CD4-positive, alpha-beta T cell (primary cell): ENCODE results near the gene GBP6. TPM values are rescaled to one million over a fixed set of nuclear protein-coding genes. Genes with fewer than 3 reads are reported as not detected.

ENCODE experiments used
- ATAC-seq: fragments of 200-7000 bp; cut with Tn5 transposase; one replicate; pipeline ENCODE4 v1.10.0; 2022; ENCODE audit warnings: mild to moderate bottlenecking; ENCODE audit not compliant: poor library complexity
- CTCF ChIA-PET: fragments of 350-600 bp; sonication (Branson Sonifier 250); formaldehyde crosslinking; loops from one replicate; lab custom pipeline; 2021; ENCODE audit warnings: antibody characterized with exemption, inconsistent platforms; lab: Charles Lee
- POLR2A ChIA-PET: fragments of 350-600 bp; sonication (Branson Sonifier 250); formaldehyde crosslinking; loops from one replicate; lab custom pipeline; 2021; ENCODE audit warnings: antibody characterized with exemption, inconsistent platforms; lab: Charles Lee
- DNase-seq, 14 experiments: peaks; one replicate each; pipeline ENCODE4 v3.0.0-alpha.2; 2013 to 2020; ENCODE audit warnings: mixed read lengths in 2 of 14
- H3K27ac ChIP-seq, 2 donors: one replicate each; pipeline versions ENCODE4 v1.5.1 to v1.7.0; 2013; ENCODE audit warnings: low read length in 2 of 2, low read depth in 1 of 2, mild to moderate bottlenecking in 1 of 2
- H3K27me3 ChIP-seq, 2 experiments: 1 replicate in 1 of 2; 2 replicates in 1 of 2; pipeline versions ENCODE4 v1.6.1 to v1.7.0; 2013; ENCODE audit warnings: low read length in 2 of 2, control low read depth in 1 of 2, mild to moderate bottlenecking in 1 of 2, moderate library complexity in 1 of 2; ENCODE audit not compliant: insufficient read depth in 2 of 2, control insufficient read depth in 1 of 2
- H3K36me3 ChIP-seq: one replicate; pipeline ENCODE4 v1.6.1; 2013; ENCODE audit warnings: low read length, control low read depth; ENCODE audit not compliant: insufficient read depth
- H3K4me1 ChIP-seq: one replicate; pipeline ENCODE4 v1.6.1; 2013; ENCODE audit warnings: low read length, control low read depth; ENCODE audit not compliant: insufficient read depth
- H3K4me3 ChIP-seq: one replicate; pipeline ENCODE4 v1.5.1; 2013; ENCODE audit warnings: mild to moderate bottlenecking, low read length, moderate library complexity
- H3K9me3 ChIP-seq, 2 experiments: 1 replicate in 1 of 2; 2 replicates in 1 of 2; pipeline versions ENCODE4 v1.6.1 to v1.7.0; 2013; ENCODE audit warnings: low read length in 2 of 2, mild to moderate bottlenecking in 2 of 2, control low read depth in 1 of 2, moderate library complexity in 1 of 2; ENCODE audit not compliant: control insufficient read depth in 1 of 2, insufficient read depth in 1 of 2
- H3K27ac Mint-ChIP-seq: one replicate; pipeline ENCODE4 v1.8.0; 2020; ENCODE audit warnings: mixed read lengths
- H3K27me3 Mint-ChIP-seq: one replicate; pipeline ENCODE4 v1.8.0; 2021; ENCODE audit warnings: mixed read lengths
- H3K36me3 Mint-ChIP-seq: one replicate; pipeline ENCODE4 v1.8.0; 2021; ENCODE audit warnings: low read depth, mixed read lengths
- H3K4me1 Mint-ChIP-seq: one replicate; pipeline ENCODE4 v1.8.0; 2021; ENCODE audit warnings: low read depth, mixed read lengths
- H3K4me3 Mint-ChIP-seq: one replicate; pipeline ENCODE4 v1.8.0; 2020; ENCODE audit warnings: mild to moderate bottlenecking, mixed read lengths
- H3K9me3 Mint-ChIP-seq: one replicate; pipeline ENCODE4 v1.8.0; 2020; ENCODE audit warnings: mixed read lengths
- CTCF ChIP-seq: fragments of 200-600 bp; IDR thresholded peaks from one replicate; pipeline ENCODE4 v1.8.0; 2022; ENCODE audit warnings: antibody characterized with exemption, mild to moderate bottlenecking
- intact Hi-C, 2 experiments: fragments of 100-400 bp; cut with DNase I in 1 of 2; cut with micrococcal nuclease in 1 of 2; formaldehyde crosslinking; loops; one replicate each; pipeline versions ENCODE4 v1.15.1 to v1.9.0; 2023 to 2025; cut with DNase I, micrococcal nuclease
- total RNA-seq, 174 experiments: library from RNA in 2 of 174; stranded (reverse) in 2 of 174; gene quantifications; one replicate each; pipeline ENCODE4 v1.2.3 and lab custom pipeline; 2021 to 2026

The GBP6 gene
- total RNA-seq, 2 experiments from 2014 or later: 0.08 TPM; not detected in 1

- Histone ChIP-seq H3K4me3 (no peak overlapping the region), H3K36me3 (no peaks in the 10 kb centered on the region), H3K9me3 (no peaks in the 10 kb centered on the region), H3K27ac (no peak overlapping the region), H3K27me3 (no peaks in the 10 kb centered on the region), H3K4me1 (no peaks in the 10 kb centered on the region)
- no peaks in the 10 kb centered on the region for H3K27me3 Mint-ChIP-seq
- DNase-seq: no peak
- ATAC-seq: no peak
- no peak overlapping the region for H3K4me3 Mint-ChIP-seq
- intact Hi-C loops: no loop called here
- ChIA-PET CTCF (no interaction called here), POLR2A (no interaction called here)
- no peak for TF ChIP-seq CTCF
- no peaks in the 10 kb centered on the region for H3K4me1 Mint-ChIP-seq
- H3K36me3 Mint-ChIP-seq: no peaks in the 10 kb centered on the region
- H3K9me3 Mint-ChIP-seq: no peaks in the 10 kb centered on the region
- no peak overlapping the region for H3K27ac Mint-ChIP-seq
Observed at GRCh38 chr1:89350298-89350697, 13.6 kb upstream of the GBP6 start.

GRCh38 chr1:89351597-89352311, 12.1 kb upstream of the GBP6 start:
- intact Hi-C loops: no loop called here

GRCh38 chr1:89352421-89352820, 11.4 kb upstream of the GBP6 start:
- no peaks in the 10 kb centered on the region for H3K4me1 Mint-ChIP-seq
- Histone ChIP-seq H3K36me3 (no peaks in the 10 kb centered on the region), H3K9me3 (no peaks in the 10 kb centered on the region), H3K4me3 (no peak overlapping the region), H3K27ac (no peak overlapping the region), H3K4me1 (no peaks in the 10 kb centered on the region), H3K27me3 (no peaks in the 10 kb centered on the region)
- CTCF ChIA-PET: no interaction called here
- TF ChIP-seq CTCF: no peak
- intact Hi-C loops: no loop called here
- no peak for DNase-seq
- no peak for ATAC-seq
- H3K9me3 Mint-ChIP-seq: no peaks in the 10 kb centered on the region
- POLR2A ChIA-PET: no interaction called here
- no peak overlapping the region for H3K4me3 Mint-ChIP-seq
- H3K27ac Mint-ChIP-seq: no peak overlapping the region
- H3K36me3 Mint-ChIP-seq: no peaks in the 10 kb centered on the region
- H3K27me3 Mint-ChIP-seq: no peaks in the 10 kb centered on the region

More at GRCh38 chr1:89351597-89352311, 12.1 kb upstream of the GBP6 start:
- no peak for TF ChIP-seq CTCF
- Mint-ChIP-seq H3K27ac (no peak overlapping the region), H3K4me1 (no peaks in the 10 kb centered on the region), H3K27me3 (no peaks in the 10 kb centered on the region), H3K9me3 (no peaks in the 10 kb centered on the region), H3K36me3 (no peaks in the 10 kb centered on the region), H3K4me3 (no peak overlapping the region)
- Histone ChIP-seq H3K36me3 (no peaks in the 10 kb centered on the region), H3K27ac (no peak overlapping the region), H3K4me1 (no peaks in the 10 kb centered on the region), H3K4me3 (no peak overlapping the region), H3K27me3 (no peaks in the 10 kb centered on the region), H3K9me3 (no peaks in the 10 kb centered on the region)
- DNase-seq (peak in 2 of 14 experiments; percentile 11 to 38), ATAC-seq (peak; percentile 32)
- POLR2A ChIA-PET: interaction anchor here (0.7 kb wide), 1 partner anchor 41 kb away, joined by 3 read pairs; no protein-coding TSS in a partner anchor
- CTCF ChIA-PET: interaction anchor here (0.6 kb wide), 1 partner anchor 271 kb away, joined by 3 read pairs; no protein-coding TSS in a partner anchor
